Panc1 (cell line): ENCODE results near the gene RBMS3.

Experiments used
- POLR2AphosphoS5 ChIP-seq: IDR thresholded peaks from 2 replicates; pipeline ENCODE4 v1.6.1; 2012; ENCODE audit warnings: mild to moderate bottlenecking, low read depth, low read length, moderate library complexity
- TF ChIP-seq, protein P1 (sequence below): fragments of 450-650 bp; IDR thresholded peaks from 2 replicates; pipeline ENCODE4 v1.5.1; 2017; ENCODE audit warnings: mild to moderate bottlenecking
- TF ChIP-seq, protein P2 (sequence below), 2 experiments: IDR thresholded peaks; 2 replicates each; pipeline ENCODE4 v1.6.1; 2011 to 2012; ENCODE audit warnings: low read depth in 2 of 2, control low read depth in 1 of 2, low read length in 1 of 2, mild to moderate bottlenecking in 1 of 2, moderate library complexity in 1 of 2; ENCODE audit not compliant: insufficient read depth in 1 of 2

GRCh38 chr3:29271475-29271874 lies 9.4 kb upstream of the RBMS3 start:
- TF ChIP-seq, protein P1, sequence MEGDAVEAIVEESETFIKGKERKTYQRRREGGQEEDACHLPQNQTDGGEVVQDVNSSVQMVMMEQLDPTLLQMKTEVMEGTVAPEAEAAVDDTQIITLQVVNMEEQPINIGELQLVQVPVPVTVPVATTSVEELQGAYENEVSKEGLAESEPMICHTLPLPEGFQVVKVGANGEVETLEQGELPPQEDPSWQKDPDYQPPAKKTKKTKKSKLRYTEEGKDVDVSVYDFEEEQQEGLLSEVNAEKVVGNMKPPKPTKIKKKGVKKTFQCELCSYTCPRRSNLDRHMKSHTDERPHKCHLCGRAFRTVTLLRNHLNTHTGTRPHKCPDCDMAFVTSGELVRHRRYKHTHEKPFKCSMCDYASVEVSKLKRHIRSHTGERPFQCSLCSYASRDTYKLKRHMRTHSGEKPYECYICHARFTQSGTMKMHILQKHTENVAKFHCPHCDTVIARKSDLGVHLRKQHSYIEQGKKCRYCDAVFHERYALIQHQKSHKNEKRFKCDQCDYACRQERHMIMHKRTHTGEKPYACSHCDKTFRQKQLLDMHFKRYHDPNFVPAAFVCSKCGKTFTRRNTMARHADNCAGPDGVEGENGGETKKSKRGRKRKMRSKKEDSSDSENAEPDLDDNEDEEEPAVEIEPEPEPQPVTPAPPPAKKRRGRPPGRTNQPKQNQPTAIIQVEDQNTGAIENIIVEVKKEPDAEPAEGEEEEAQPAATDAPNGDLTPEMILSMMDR, result no peak
- no peak for TF ChIP-seq POLR2AphosphoS5
- TF ChIP-seq, protein P2, sequence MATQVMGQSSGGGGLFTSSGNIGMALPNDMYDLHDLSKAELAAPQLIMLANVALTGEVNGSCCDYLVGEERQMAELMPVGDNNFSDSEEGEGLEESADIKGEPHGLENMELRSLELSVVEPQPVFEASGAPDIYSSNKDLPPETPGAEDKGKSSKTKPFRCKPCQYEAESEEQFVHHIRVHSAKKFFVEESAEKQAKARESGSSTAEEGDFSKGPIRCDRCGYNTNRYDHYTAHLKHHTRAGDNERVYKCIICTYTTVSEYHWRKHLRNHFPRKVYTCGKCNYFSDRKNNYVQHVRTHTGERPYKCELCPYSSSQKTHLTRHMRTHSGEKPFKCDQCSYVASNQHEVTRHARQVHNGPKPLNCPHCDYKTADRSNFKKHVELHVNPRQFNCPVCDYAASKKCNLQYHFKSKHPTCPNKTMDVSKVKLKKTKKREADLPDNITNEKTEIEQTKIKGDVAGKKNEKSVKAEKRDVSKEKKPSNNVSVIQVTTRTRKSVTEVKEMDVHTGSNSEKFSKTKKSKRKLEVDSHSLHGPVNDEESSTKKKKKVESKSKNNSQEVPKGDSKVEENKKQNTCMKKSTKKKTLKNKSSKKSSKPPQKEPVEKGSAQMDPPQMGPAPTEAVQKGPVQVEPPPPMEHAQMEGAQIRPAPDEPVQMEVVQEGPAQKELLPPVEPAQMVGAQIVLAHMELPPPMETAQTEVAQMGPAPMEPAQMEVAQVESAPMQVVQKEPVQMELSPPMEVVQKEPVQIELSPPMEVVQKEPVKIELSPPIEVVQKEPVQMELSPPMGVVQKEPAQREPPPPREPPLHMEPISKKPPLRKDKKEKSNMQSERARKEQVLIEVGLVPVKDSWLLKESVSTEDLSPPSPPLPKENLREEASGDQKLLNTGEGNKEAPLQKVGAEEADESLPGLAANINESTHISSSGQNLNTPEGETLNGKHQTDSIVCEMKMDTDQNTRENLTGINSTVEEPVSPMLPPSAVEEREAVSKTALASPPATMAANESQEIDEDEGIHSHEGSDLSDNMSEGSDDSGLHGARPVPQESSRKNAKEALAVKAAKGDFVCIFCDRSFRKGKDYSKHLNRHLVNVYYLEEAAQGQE (IDR thresholded peaks at IDR 0.05; ENCODE audit: insufficient read depth in 1 of 2, low read depth in 2 of 2, low read length in 1 of 2), result no peak
